Measurements from ENCODE around the gene RGSL1. TPM values are rescaled to one million over a fixed set of nuclear protein-coding genes. Genes with fewer than 3 reads are reported as not detected.

The RGSL1 gene
- total RNA-seq, 2 donors from 2014 or later, result not detected

DNA sequence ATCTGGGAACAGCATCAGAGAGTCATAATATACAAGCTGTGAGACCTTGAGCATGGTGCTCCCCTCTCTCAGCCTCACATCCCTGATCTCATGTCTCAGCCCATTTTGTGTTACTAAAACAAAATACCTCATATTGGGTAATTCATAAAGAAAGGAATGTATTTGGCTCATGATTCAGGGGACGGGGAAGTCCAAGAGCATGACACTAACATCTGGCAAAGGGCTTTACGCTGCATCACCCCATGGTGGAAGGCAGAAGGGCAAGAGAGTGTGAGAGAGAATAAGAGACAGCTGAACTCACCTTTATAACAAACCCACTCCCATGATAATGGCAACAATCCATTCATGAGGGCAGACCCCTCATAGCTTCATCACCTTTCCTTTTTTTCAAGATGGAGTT is 102.6 kb downstream of the RGSL1 start:
- Histone ChIP-seq H3K4me1 (ENCODE audit: control insufficient read depth, insufficient read depth, low read length) (peaks cover 6% of the 10 kb centered on the region), H3K27me3 (ENCODE audit: control insufficient read depth, insufficient read depth, low read length, poor library complexity, severe bottlenecking) (no peaks in the 10 kb centered on the region), H3K36me3 (ENCODE audit: control insufficient read depth, insufficient read depth, low read length) (no peaks in the 10 kb centered on the region), H3K9ac (ENCODE audit: extremely low read depth, low read length, poor library complexity, severe bottlenecking) (no peak overlapping the region), H3K27ac (ENCODE audit: low read depth, low read length) (no peak overlapping the region), H3K4me3 (ENCODE audit: low read length) (no peak overlapping the region), H3K9me3 (ENCODE audit: control insufficient read depth, low read length) (peaks cover 6% of the 10 kb centered on the region)
- H3K4me3 Mint-ChIP-seq, result no peak overlapping the region
- peaks cover 11% of the 10 kb centered on the region for H3K9me3 Mint-ChIP-seq
- H3K36me3 Mint-ChIP-seq (ENCODE audit: low read depth), result no peaks in the 10 kb centered on the region
- no peak overlapping the region for H3K27ac Mint-ChIP-seq
- TF ChIP-seq, protein P1, sequence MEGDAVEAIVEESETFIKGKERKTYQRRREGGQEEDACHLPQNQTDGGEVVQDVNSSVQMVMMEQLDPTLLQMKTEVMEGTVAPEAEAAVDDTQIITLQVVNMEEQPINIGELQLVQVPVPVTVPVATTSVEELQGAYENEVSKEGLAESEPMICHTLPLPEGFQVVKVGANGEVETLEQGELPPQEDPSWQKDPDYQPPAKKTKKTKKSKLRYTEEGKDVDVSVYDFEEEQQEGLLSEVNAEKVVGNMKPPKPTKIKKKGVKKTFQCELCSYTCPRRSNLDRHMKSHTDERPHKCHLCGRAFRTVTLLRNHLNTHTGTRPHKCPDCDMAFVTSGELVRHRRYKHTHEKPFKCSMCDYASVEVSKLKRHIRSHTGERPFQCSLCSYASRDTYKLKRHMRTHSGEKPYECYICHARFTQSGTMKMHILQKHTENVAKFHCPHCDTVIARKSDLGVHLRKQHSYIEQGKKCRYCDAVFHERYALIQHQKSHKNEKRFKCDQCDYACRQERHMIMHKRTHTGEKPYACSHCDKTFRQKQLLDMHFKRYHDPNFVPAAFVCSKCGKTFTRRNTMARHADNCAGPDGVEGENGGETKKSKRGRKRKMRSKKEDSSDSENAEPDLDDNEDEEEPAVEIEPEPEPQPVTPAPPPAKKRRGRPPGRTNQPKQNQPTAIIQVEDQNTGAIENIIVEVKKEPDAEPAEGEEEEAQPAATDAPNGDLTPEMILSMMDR (conservative IDR thresholded peaks at IDR 0.05), result no peak
- no peaks in the 10 kb centered on the region for H3K27me3 Mint-ChIP-seq (ENCODE audit: insufficient read depth)
- no peak for DNase-seq
- peaks cover 9% of the 10 kb centered on the region for H3K4me1 Mint-ChIP-seq
- 100% methylated on average over 2 of the region's 2 CpGs; no CpG with 5 or more reads in 1 of the 2 experiments for WGBS, 2 experiments (ENCODE audit: insufficient coverage in 1 of 2, insufficient read length in 1 of 2)

DNA sequence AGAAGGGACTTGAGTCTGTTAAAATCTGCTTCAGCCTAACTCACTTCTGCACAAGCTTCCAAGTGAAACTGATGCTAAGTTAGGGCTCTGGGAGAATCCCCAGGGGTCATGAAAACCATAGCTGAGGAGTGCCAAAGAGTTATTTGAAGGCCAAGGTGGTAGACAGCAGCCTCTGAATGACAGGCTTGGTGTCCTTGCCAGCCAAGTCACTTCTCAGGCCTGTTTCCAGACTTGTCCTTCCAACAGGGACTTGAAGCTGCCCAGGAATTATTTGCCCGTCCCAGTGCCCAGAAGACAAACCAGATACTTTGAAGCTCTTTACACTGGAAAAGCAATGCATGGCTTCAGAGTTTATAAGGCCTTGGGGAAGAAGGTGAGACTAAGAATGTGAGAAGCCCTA is 105.5 kb downstream of the RGSL1 start:
- Histone ChIP-seq H3K27me3 (ENCODE audit: control insufficient read depth, insufficient read depth, low read length, poor library complexity, severe bottlenecking) (no peaks in the 10 kb centered on the region), H3K9ac (ENCODE audit: extremely low read depth, low read length, poor library complexity, severe bottlenecking) (no peak overlapping the region), H3K36me3 (ENCODE audit: control insufficient read depth, insufficient read depth, low read length) (no peaks in the 10 kb centered on the region), H3K4me3 (ENCODE audit: low read length) (no peak overlapping the region), H3K4me1 (ENCODE audit: control insufficient read depth, insufficient read depth, low read length) (peaks cover 6% of the 10 kb centered on the region), H3K27ac (ENCODE audit: low read depth, low read length) (no peak overlapping the region), H3K9me3 (ENCODE audit: control insufficient read depth, low read length) (peaks cover 6% of the 10 kb centered on the region)
- Mint-ChIP-seq H3K9me3 (peaks cover 11% of the 10 kb centered on the region), H3K27ac (no peak overlapping the region), H3K4me1 (peaks cover 7% of the 10 kb centered on the region), H3K27me3 (ENCODE audit: insufficient read depth) (no peaks in the 10 kb centered on the region), H3K36me3 (ENCODE audit: low read depth) (no peaks in the 10 kb centered on the region), H3K4me3 (no peak overlapping the region)
- DNase-seq, result no peak
- TF ChIP-seq, protein P1 (conservative IDR thresholded peaks at IDR 0.05), result no peak
- 83 to 86% methylated on average over 1 of the region's 1 CpG for WGBS, 2 experiments (ENCODE audit: insufficient coverage in 1 of 2, insufficient read length in 1 of 2)

- Histone ChIP-seq H3K4me1 (ENCODE audit: control insufficient read depth, insufficient read depth, low read length) (peaks cover 6% of the 10 kb centered on the region), H3K9ac (ENCODE audit: extremely low read depth, low read length, poor library complexity, severe bottlenecking) (no peak overlapping the region), H3K27me3 (ENCODE audit: control insufficient read depth, insufficient read depth, low read length, poor library complexity, severe bottlenecking) (no peaks in the 10 kb centered on the region), H3K9me3 (ENCODE audit: control insufficient read depth, low read length) (peaks cover 6% of the 10 kb centered on the region), H3K36me3 (ENCODE audit: control insufficient read depth, insufficient read depth, low read length) (no peaks in the 10 kb centered on the region), H3K27ac (ENCODE audit: low read depth, low read length) (no peak overlapping the region), H3K4me3 (ENCODE audit: low read length) (peak overlapping the region; percentile 30)
- Mint-ChIP-seq H3K27me3 (ENCODE audit: insufficient read depth) (no peaks in the 10 kb centered on the region), H3K4me1 (peaks cover 7% of the 10 kb centered on the region), H3K4me3 (no peak overlapping the region), H3K27ac (no peak overlapping the region), H3K36me3 (ENCODE audit: low read depth) (no peaks in the 10 kb centered on the region), H3K9me3 (peaks cover 11% of the 10 kb centered on the region)
- no peak for DNase-seq
- TF ChIP-seq, protein P1 (conservative IDR thresholded peaks at IDR 0.05), result no peak
Observed at GRCh38 chr1:182556279-182556678, 106.3 kb downstream of the RGSL1 start.
